ENCODE results near the gene BCAS1. TPM values are rescaled to one million over a fixed set of nuclear protein-coding genes. Genes with fewer than 3 reads are reported as not detected.

Gene BCAS1
- polyA plus RNA-seq, 1 of the 3 experiments (the other 2 are of a cell fraction) = not detected

DNA sequence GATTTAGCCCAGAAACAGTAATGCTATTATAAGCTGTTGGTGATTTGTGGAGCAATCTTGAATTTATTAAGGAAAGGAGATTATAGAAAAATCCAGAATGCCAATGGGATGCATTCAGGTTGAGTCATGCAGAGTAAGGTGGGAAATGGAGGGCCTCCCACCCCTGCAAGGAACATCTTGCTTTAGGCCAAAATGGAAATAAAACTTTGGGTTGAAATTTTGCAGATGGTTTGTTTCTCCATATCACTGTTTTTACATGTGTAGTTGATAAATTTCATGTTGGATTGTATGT lies 152.4 kb downstream of the BCAS1 start:
- CTCF ChIA-PET = interaction anchor here (0.9 to 3.9 kb wide), 6 partner anchors 11 to 335 kb away, joined by 3 to 16 read pairs (median 4); no protein-coding TSS in a partner anchor
- no peaks in the 10 kb centered on the region for H3K9me2 ChIP-seq
- no peaks in the 10 kb centered on the region for H3K79me2 ChIP-seq (ENCODE audit: insufficient read depth)
- H3K27me3 ChIP-seq (ENCODE audit: insufficient read depth) = no peaks in the 10 kb centered on the region
- TF ChIP-seq FOSL2 (IDR thresholded peaks at IDR 0.05; ENCODE audit: borderline replicate concordance, low read depth) = peak; percentile 24; the same call in 1 of the 2 replicates
- TF ChIP-seq, protein P1, sequence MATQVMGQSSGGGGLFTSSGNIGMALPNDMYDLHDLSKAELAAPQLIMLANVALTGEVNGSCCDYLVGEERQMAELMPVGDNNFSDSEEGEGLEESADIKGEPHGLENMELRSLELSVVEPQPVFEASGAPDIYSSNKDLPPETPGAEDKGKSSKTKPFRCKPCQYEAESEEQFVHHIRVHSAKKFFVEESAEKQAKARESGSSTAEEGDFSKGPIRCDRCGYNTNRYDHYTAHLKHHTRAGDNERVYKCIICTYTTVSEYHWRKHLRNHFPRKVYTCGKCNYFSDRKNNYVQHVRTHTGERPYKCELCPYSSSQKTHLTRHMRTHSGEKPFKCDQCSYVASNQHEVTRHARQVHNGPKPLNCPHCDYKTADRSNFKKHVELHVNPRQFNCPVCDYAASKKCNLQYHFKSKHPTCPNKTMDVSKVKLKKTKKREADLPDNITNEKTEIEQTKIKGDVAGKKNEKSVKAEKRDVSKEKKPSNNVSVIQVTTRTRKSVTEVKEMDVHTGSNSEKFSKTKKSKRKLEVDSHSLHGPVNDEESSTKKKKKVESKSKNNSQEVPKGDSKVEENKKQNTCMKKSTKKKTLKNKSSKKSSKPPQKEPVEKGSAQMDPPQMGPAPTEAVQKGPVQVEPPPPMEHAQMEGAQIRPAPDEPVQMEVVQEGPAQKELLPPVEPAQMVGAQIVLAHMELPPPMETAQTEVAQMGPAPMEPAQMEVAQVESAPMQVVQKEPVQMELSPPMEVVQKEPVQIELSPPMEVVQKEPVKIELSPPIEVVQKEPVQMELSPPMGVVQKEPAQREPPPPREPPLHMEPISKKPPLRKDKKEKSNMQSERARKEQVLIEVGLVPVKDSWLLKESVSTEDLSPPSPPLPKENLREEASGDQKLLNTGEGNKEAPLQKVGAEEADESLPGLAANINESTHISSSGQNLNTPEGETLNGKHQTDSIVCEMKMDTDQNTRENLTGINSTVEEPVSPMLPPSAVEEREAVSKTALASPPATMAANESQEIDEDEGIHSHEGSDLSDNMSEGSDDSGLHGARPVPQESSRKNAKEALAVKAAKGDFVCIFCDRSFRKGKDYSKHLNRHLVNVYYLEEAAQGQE (IDR thresholded peaks at IDR 0.05; ENCODE audit: low read depth, low read length) = no peak
- TF ChIP-seq EP300 (IDR thresholded peaks at IDR 0.05; ENCODE audit: borderline replicate concordance in 1 of 2, low read depth in 1 of 2, low read length in 1 of 2) = peak in 1 of 2 experiments; percentile 56; a peak in 3 of 4 replicates
- no peak for TF ChIP-seq POLR2AphosphoS5 (IDR thresholded peaks at IDR 0.05; ENCODE audit: low read depth, low read length)
- TF ChIP-seq TCF12 (IDR thresholded peaks at IDR 0.05) = peak; percentile 64; the same call in 1 of the 2 replicates
- no peak for TF ChIP-seq GABPA (IDR thresholded peaks at IDR 0.05; ENCODE audit: low read depth)
- peak; percentile 47 for TF ChIP-seq JUND (IDR thresholded peaks at IDR 0.05)
- TF ChIP-seq, protein P2, sequence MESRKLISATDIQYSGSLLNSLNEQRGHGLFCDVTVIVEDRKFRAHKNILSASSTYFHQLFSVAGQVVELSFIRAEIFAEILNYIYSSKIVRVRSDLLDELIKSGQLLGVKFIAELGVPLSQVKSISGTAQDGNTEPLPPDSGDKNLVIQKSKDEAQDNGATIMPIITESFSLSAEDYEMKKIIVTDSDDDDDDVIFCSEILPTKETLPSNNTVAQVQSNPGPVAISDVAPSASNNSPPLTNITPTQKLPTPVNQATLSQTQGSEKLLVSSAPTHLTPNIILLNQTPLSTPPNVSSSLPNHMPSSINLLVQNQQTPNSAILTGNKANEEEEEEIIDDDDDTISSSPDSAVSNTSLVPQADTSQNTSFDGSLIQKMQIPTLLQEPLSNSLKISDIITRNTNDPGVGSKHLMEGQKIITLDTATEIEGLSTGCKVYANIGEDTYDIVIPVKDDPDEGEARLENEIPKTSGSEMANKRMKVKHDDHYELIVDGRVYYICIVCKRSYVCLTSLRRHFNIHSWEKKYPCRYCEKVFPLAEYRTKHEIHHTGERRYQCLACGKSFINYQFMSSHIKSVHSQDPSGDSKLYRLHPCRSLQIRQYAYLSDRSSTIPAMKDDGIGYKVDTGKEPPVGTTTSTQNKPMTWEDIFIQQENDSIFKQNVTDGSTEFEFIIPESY (IDR thresholded peaks at IDR 0.05; ENCODE audit: borderline replicate concordance, low read depth) = no peak
- peaks cover 15% of the 10 kb centered on the region for H3F3A ChIP-seq (replicated peaks; ENCODE audit: insufficient read depth)
- DNase-seq = no peak
- H3K36me3 ChIP-seq (replicated peaks in 1 of 2; ENCODE audit: control insufficient read depth in 1 of 2, insufficient read depth in 2 of 2, low read length in 1 of 2) = no peaks in the 10 kb centered on the region
- H3K9me3 ChIP-seq = no peaks in the 10 kb centered on the region
- no peaks in the 10 kb centered on the region for H4K20me1 ChIP-seq (ENCODE audit: insufficient read depth)
- POLR2A ChIA-PET = interaction anchor here (1.2 to 1.3 kb wide), 2 partner anchors 324 to 335 kb away, joined by 3 to 6 read pairs; partner anchors contain the start of gene ZNF217
- peak overlapping the region; percentile 96 to 99 for H3K27ac ChIP-seq (ENCODE audit: low read depth in 2 of 2, low read length in 1 of 2)
- H3K9ac ChIP-seq = peak overlapping the region; percentile 90; the same call in 1 of the 2 replicates
- H3K4me3 ChIP-seq (ENCODE audit: low read depth in 2 of 2, low read length in 1 of 2) = peak overlapping the region in 1 of 2 experiments; percentile 7; a peak in 1 of 4 replicates
- peak overlapping the region; percentile 95 for H3K4me2 ChIP-seq
- H2AFZ ChIP-seq (ENCODE audit: low read depth) = peak overlapping the region; percentile 70
- H3K4me1 ChIP-seq (ENCODE audit: control insufficient read depth in 1 of 2, insufficient read depth in 2 of 2, low read depth in 1 of 2, low read length in 1 of 2) = peaks cover 37 to 41% of the 10 kb centered on the region in 2 experiments

DNA sequence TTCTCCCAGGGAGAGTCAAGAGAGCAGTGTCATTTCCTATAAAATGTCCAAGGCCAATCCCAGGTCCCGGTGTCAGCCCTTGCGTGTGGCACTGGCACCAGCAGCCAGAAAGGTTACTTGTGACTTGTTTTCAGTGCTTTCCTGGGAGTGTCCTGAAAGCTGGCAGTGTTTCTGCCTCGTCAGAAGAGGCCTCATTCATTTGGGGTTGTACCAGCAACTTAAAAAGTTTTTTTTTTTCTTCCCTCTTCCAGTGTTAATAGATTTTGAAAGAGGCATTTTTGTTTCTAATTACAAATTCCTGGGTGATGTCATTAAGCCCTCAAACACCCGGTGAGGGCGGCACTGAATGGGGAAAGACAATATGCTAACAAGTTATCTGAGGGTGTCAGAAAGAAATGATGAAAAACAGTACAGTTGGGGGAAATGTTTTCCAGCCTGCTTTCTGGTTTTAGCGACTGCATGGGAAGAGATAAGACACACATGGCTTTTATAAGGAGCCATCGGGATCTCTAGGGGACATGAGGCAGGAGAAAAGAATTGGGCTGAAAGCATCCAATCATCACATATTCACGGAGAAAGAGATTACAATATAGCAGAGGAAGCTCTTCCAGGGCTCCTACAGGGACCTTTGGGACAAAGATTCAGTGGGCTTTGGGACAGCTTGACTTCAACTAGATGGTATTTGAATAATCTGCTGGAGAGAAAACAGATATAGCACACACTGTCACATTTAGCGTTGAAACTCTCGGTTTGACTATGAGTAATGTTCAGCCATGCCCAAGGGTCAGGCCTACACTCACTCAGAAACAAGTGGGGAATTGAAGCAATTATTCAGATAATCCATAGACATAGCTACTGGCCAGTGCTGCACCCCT lies 153.0 kb downstream of the BCAS1 start:
- peak; percentile 73 for DNase-seq
- WGBS (ENCODE audit: low lambda C conversion rate) = 19% methylated on average over 10 of the region's 10 CpGs
- H3F3A ChIP-seq (replicated peaks; ENCODE audit: insufficient read depth) = peaks cover 15% of the 10 kb centered on the region
- ChIA-PET POLR2A (interaction anchor here (0.6 to 1.3 kb wide), 4 partner anchors 9 to 334 kb away, joined by 3 to 6 read pairs (median 3); partner anchors contain the start of gene ZNF217), CTCF (interaction anchor here (0.8 to 3.9 kb wide), 21 partner anchors 11 to 370 kb away, joined by 3 to 34 read pairs (median 8); partner anchors contain the start of gene ZNF217)
- H3K27me3 ChIP-seq (ENCODE audit: insufficient read depth) = no peaks in the 10 kb centered on the region
- H2AFZ ChIP-seq (ENCODE audit: low read depth) = peak overlapping the region; percentile 70
- peak overlapping the region; percentile 90 for H3K9ac ChIP-seq
- no peaks in the 10 kb centered on the region for H3K36me3 ChIP-seq (replicated peaks in 1 of 2; ENCODE audit: control insufficient read depth in 1 of 2, insufficient read depth in 2 of 2, low read length in 1 of 2)
- no peaks in the 10 kb centered on the region for H3K79me2 ChIP-seq (ENCODE audit: insufficient read depth)
- H3K9me3 ChIP-seq = no peaks in the 10 kb centered on the region
- peak overlapping the region in 1 of 2 experiments; percentile 7; a peak in 1 of 4 replicates for H3K4me3 ChIP-seq (ENCODE audit: low read depth in 2 of 2, low read length in 1 of 2)
- H4K20me1 ChIP-seq (ENCODE audit: insufficient read depth) = no peaks in the 10 kb centered on the region
- peaks cover 37 to 41% of the 10 kb centered on the region in 2 experiments for H3K4me1 ChIP-seq (ENCODE audit: control insufficient read depth in 1 of 2, insufficient read depth in 2 of 2, low read depth in 1 of 2, low read length in 1 of 2)
- no peaks in the 10 kb centered on the region for H3K9me2 ChIP-seq
- peak overlapping the region; percentile 96 to 99 for H3K27ac ChIP-seq (ENCODE audit: low read depth in 2 of 2, low read length in 1 of 2)
- peak overlapping the region; percentile 95 for H3K4me2 ChIP-seq
- TF ChIP-seq CHD2 (IDR thresholded peaks at IDR 0.05; ENCODE audit: low read length, partially characterized antibody) (peak; percentile 74), POLR2AphosphoS5 (IDR thresholded peaks at IDR 0.05; ENCODE audit: low read depth, low read length) (peak; percentile 43; the same call in 1 of the 2 replicates), EZH2phosphoT487 (IDR thresholded peaks at IDR 0.05; ENCODE audit: borderline replicate concordance, low read depth) (no peak), YY1 (IDR thresholded peaks at IDR 0.05; ENCODE audit: low read depth) (0 out of 2 replicates have a peak, but pooled peaks have one; percentile 33), FOXJ3 (CRISPR knock-in tag; IDR thresholded peaks at IDR 0.05) (0 out of 2 replicates have a peak, but pooled peaks have one; percentile 14), RAD21 (IDR thresholded peaks at IDR 0.05; ENCODE audit: low read length) (peak; percentile 16; the same call in 1 of the 2 replicates), SIN3A (IDR thresholded peaks at IDR 0.05; ENCODE audit: borderline replicate concordance, low read depth, low read length) (no peak), MXI1 (IDR thresholded peaks at IDR 0.05; ENCODE audit: low read depth, low read length) (peak; percentile 60; the same call in 1 of the 2 replicates)
- TF ChIP-seq, protein P1 (IDR thresholded peaks at IDR 0.05; ENCODE audit: low read depth, low read length) = no peak

Data from SK-N-SH (cell line).